ENCODE results near the gene EPB41. TPM values are rescaled to one million over a fixed set of nuclear protein-coding genes. Genes with fewer than 3 reads are reported as not detected.

The EPB41 gene
- 15.8 and 26.1 TPM in 2 replicates for total RNA-seq

DNA sequence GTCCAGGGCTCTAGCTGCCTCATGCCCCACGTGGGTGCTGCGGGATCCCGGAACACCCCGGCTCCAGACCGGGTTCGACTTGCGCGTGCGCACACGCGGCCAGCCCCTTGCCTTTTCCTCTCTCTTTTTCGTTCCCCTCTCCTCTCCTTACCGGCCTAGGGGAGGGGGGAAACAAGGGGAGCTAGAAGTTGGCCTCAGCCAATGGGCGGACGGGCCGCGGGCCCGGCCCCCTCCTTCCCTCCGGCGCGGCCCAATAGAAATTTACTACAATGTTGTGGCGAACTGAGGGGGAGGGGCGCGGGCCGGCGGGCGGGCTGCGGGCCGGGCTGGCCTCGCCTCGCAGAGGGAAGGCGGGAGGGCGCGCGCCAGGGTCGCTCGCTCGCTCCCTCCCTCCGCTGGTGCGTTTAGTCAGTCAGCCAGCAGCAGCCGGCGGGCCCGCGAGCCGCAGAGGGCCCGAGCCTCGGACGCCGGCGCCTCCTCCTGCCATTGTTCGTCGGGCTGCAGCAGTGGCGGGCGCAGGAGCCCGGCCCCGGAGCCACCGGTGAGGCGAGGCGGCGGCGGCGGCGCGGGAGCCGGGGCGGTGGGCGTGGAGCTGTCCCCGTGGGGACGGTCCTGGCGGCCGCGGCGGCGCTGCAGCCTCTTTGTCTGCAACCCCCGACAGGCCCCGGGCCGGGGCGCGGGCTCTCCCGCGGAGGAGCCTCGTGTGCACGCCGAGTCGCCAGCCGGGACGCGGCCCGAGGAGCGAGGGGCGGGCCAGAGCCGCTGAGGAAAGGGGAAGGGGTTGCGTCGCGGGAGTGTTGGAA is at the start of gene EPB41:
Gene EPB41 (plus strand): TSS at position 342 of the 803 bp plus-strand sequence. CDS start 72,869 bp downstream, outside the sequence.

DNA sequence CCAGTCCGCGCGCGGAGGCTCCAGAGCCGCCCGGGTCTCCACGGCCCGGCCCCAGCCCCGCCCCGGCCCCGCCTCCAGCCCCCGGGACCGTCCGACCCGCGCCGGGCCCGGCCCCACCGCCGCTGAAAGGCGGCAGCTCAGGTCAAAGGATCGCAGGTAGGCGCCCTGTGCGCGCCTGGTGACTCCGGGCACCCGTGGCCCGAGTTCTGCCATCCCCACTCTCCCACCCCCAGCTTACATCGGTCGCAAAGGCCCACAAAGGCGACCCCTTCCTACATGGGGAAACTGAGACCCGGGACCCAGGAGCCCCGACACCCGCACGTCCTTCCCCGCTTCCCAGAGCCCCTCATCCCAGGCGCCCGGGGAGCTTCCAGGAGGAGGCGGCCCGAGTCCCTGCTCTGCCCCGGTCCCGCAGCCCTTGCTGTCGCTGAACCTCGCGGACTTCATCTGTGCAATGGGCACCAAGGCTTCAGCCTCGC is 209.6 kb downstream of the EPB41 start, which contains the start of gene TMEM200B:
Gene TMEM200B (minus strand): TSS at position 17 of the 479 bp plus-strand sequence. CDS start 2,075 bp downstream, outside the sequence.

Other genes starting within 250 kb of the EPB41 start
- gene GMEB1, start 245.8 kb upstream of the EPB41 start, total RNA-seq = 7.4 and 8.2 TPM in 2 replicates
- gene YTHDF2, start 177.6 kb upstream of the EPB41 start, total RNA-seq = 63.3 and 75.1 TPM in 2 replicates
- not detected in 2 replicates for gene OPRD1, start 102.4 kb upstream of the EPB41 start, total RNA-seq
- gene TMEM200B, start 209.3 kb downstream of the EPB41 start, total RNA-seq = 0.36 and 1.6 TPM in 2 replicates

All from endothelial cell of coronary artery (primary cell).